Gastroesophageal sphincter (tissue), 4 donors: ENCODE results near the gene SFXN2. TPM values are rescaled to one million over a fixed set of nuclear protein-coding genes. Genes with fewer than 3 reads are reported as not detected.

ENCODE experiments used
- ATAC-seq: fragments of 150-250 bp; one replicate; pipeline ENCODE4 v1.9.1; 2016; ENCODE audit warnings: mild to moderate bottlenecking, moderate library complexity
- H3K27ac ChIP-seq, 4 donors: fragments of 200-600 bp; sonication (generic) in 3 of 4; 1 replicate in 3 of 4; 2 replicates in 1 of 4; pipeline ENCODE4 v1.5.1; 2016 to 2019
- H3K27me3 ChIP-seq: fragments of 200-600 bp; sonication (generic); one replicate; pipeline ENCODE4 v1.5.1; 2019
- H3K36me3 ChIP-seq, 2 donors: fragments of 200-600 bp; sonication (generic); one replicate each; pipeline ENCODE4 v1.5.1; 2019; ENCODE audit warnings: control low read depth in 1 of 2
- H3K4me1 ChIP-seq, 3 donors: fragments of 200-600 bp; sonication (generic); 1 replicate in 2 of 3; 2 replicates in 1 of 3; pipeline ENCODE4 v1.5.1; 2016 to 2019; ENCODE audit warnings: control low read depth in 2 of 3
- H3K4me3 ChIP-seq, 2 donors: fragments of 200-600 bp; sonication (generic); one replicate each; pipeline ENCODE4 v1.5.1; 2019; ENCODE audit warnings: mild to moderate bottlenecking in 1 of 2, moderate library complexity in 1 of 2
- H3K9me3 ChIP-seq, 3 donors: fragments of 200-600 bp; sonication (generic); one replicate each; pipeline ENCODE4 v1.5.1; 2017 to 2019; ENCODE audit warnings: control low read depth in 2 of 3
- CTCF ChIP-seq, 4 experiments: fragments of 200-600 bp in 2 of 4; fragments of 450-650 bp in 2 of 4; sonication (generic) in 1 of 4; IDR thresholded peaks; one replicate each; pipeline ENCODE4 v1.5.1; 2017 to 2019; ENCODE audit warnings: antibody characterized with exemption in 4 of 4, mild to moderate bottlenecking in 2 of 4, moderate library complexity in 2 of 4
- EP300 ChIP-seq: sonication (generic); formaldehyde crosslinking; IDR thresholded peaks from one replicate; pipeline ENCODE4 v1.6.1; 2017; ENCODE audit warnings: antibody characterized with exemption, mild to moderate bottlenecking
- POLR2A ChIP-seq, 2 donors: fragments of 450-650 bp; IDR thresholded peaks; one replicate each; pipeline ENCODE4 v1.6.1; 2017; ENCODE audit warnings: antibody characterized with exemption in 2 of 2, mild to moderate bottlenecking in 2 of 2, moderate library complexity in 1 of 2
- POLR2AphosphoS5 ChIP-seq: sonication (generic); formaldehyde crosslinking; IDR thresholded peaks from one replicate; pipeline ENCODE4 v1.6.1; 2017; ENCODE audit warnings: antibody characterized with exemption
- WGBS, 2 donors: methylation state at CpG; one replicate each; pipeline ENCODE4 v1.1.5; 2018; ENCODE audit warnings: low coverage in 1 of 2; 5-methylcytosine and 5-hydroxymethylcytosine counted together
- total RNA-seq, 4 donors: library from RNA; depleted of rRNA; stranded (reverse); fragments of >200 nt; gene quantifications; one replicate each; pipeline ENCODE4 v1.1.0, GENCODE V29; 2016

Gene SFXN2
- total RNA-seq, 4 donors from 2014 or later = 0.45 to 3.2 (median 1.2) TPM

- H3K4me3 ChIP-seq = no peak overlapping the region
- TF ChIP-seq EP300 (no peak), POLR2AphosphoS5 (no peak), CTCF (IDR thresholded peaks at IDR 0.05) (no peak)
- no peaks in the 10 kb centered on the region for H3K9me3 ChIP-seq
- peaks cover 0 to 16% (median 0%) of the 10 kb centered on the region in 3 donors for H3K4me1 ChIP-seq
- no peaks in the 10 kb centered on the region for H3K36me3 ChIP-seq
- 76 to 84% methylated on average over 4 to 6 of the region's 6 CpGs for WGBS, 2 donors
- H3K27me3 ChIP-seq = no peaks in the 10 kb centered on the region
- ATAC-seq = no peak
- no peak overlapping the region for H3K27ac ChIP-seq
Observed at GRCh38 chr10:102720775-102721301, 6.4 kb downstream of the SFXN2 start.

GRCh38 chr10:102721954-102722353, 7.5 kb downstream of the SFXN2 start:
- peaks cover 0 to 4% of the 10 kb centered on the region in 2 donors for H3K36me3 ChIP-seq
- no peak overlapping the region for H3K4me3 ChIP-seq
- WGBS, 2 donors = 76 to 92% methylated on average over 4 of the region's 4 CpGs
- TF ChIP-seq CTCF (IDR thresholded peaks at IDR 0.05) = no peak
- no peak for TF ChIP-seq EP300
- no peak for TF ChIP-seq POLR2AphosphoS5
- TF ChIP-seq POLR2A (IDR thresholded peaks at IDR 0.05) = no peak
- H3K27me3 ChIP-seq = no peaks in the 10 kb centered on the region
- H3K4me1 ChIP-seq = peaks cover 0 to 12% (median 0%) of the 10 kb centered on the region in 3 donors
- ATAC-seq = no peak
- H3K27ac ChIP-seq = no peak overlapping the region
- no peaks in the 10 kb centered on the region for H3K9me3 ChIP-seq

- Histone ChIP-seq H3K4me3 (no peak overlapping the region), H3K27me3 (no peaks in the 10 kb centered on the region), H3K4me1 (peaks cover 0 to 2% (median 0%) of the 10 kb centered on the region in 3 donors), H3K27ac (no peak overlapping the region), H3K9me3 (no peaks in the 10 kb centered on the region), H3K36me3 (peaks cover 0 to 24% of the 10 kb centered on the region in 2 donors)
- ATAC-seq = no peak
- 97 to 98% methylated on average over 4 of the region's 4 CpGs for WGBS, 2 donors
- TF ChIP-seq POLR2A (IDR thresholded peaks at IDR 0.05) = no peak
- TF ChIP-seq POLR2AphosphoS5 = no peak
- TF ChIP-seq CTCF (IDR thresholded peaks at IDR 0.05) = no peak
- TF ChIP-seq EP300 = no peak
Observed at GRCh38 chr10:102723989-102724388, 9.6 kb downstream of the SFXN2 start.

- WGBS, 2 donors = no CpG with 5 or more reads among the region's 3 CpGs
- peak; percentile 32 for ATAC-seq
- no peak overlapping the region for H3K27ac ChIP-seq
- H3K36me3 ChIP-seq = peaks cover 0 to 25% of the 10 kb centered on the region in 2 donors
- peaks cover 0 to 12% (median 4%) of the 10 kb centered on the region in 3 donors for H3K4me1 ChIP-seq
- H3K4me3 ChIP-seq = no peak overlapping the region
- TF ChIP-seq POLR2AphosphoS5 = no peak
- TF ChIP-seq EP300 = no peak
- TF ChIP-seq POLR2A (IDR thresholded peaks at IDR 0.05) = no peak
- TF ChIP-seq CTCF (IDR thresholded peaks at IDR 0.05) = no peak
- H3K9me3 ChIP-seq = no peaks in the 10 kb centered on the region
- H3K27me3 ChIP-seq = no peaks in the 10 kb centered on the region
Observed at GRCh38 chr10:102726274-102726673, 11.8 kb downstream of the SFXN2 start.

GRCh38 chr10:102727037-102727818, 12.8 kb downstream of the SFXN2 start:
- peaks cover 0 to 31% of the 10 kb centered on the region in 2 donors for H3K36me3 ChIP-seq
- no peak overlapping the region for H3K4me3 ChIP-seq
- no peaks in the 10 kb centered on the region for H3K27me3 ChIP-seq
- no peak for ATAC-seq
- H3K27ac ChIP-seq = no peak overlapping the region
- H3K4me1 ChIP-seq = peaks cover 0 to 12% (median 4%) of the 10 kb centered on the region in 3 donors
- H3K9me3 ChIP-seq = no peaks in the 10 kb centered on the region
- TF ChIP-seq POLR2AphosphoS5 (no peak), POLR2A (IDR thresholded peaks at IDR 0.05) (no peak), EP300 (no peak), CTCF (IDR thresholded peaks at IDR 0.05) (no peak)
- 63 to 65% methylated on average over 2 to 10 of the region's 13 CpGs for WGBS, 2 donors
